Liver (tissue), 3 donors: ENCODE data around the gene PAPPA.

ENCODE experiments used
- CTCF ChIP-seq: fragments of 150-350 bp; IDR thresholded peaks from 2 replicates; pipeline ENCODE4 v1.5.1; 2017; ENCODE audit warnings: improper control_type of control experiment, low read depth, low read length; ENCODE audit not compliant: missing input control
- MAX ChIP-seq: IDR thresholded peaks from 2 replicates; pipeline ENCODE4 v1.6.1; 2016; ENCODE audit warnings: antibody characterized with exemption
- RAD21 ChIP-seq, 2 donors: IDR thresholded peaks; 2 replicates each; pipeline ENCODE4 v1.6.1; 2016; ENCODE audit warnings: antibody characterized with exemption in 2 of 2, mild to moderate bottlenecking in 2 of 2
- REST ChIP-seq: IDR thresholded peaks from 2 replicates; pipeline ENCODE4 v1.6.1; 2016; ENCODE audit warnings: antibody characterized with exemption, mild to moderate bottlenecking
- RXRA ChIP-seq, 2 donors: IDR thresholded peaks; 2 replicates each; pipeline ENCODE4 v1.6.1; 2017 to 2018; ENCODE audit warnings: antibody characterized with exemption in 2 of 2, mild to moderate bottlenecking in 1 of 2
- SP1 ChIP-seq: IDR thresholded peaks from 2 replicates; pipeline ENCODE4 v1.6.1; 2018; ENCODE audit warnings: antibody characterized with exemption, mild to moderate bottlenecking
- YY1 ChIP-seq: IDR thresholded peaks from 2 replicates; pipeline ENCODE4 v1.6.1; 2016; ENCODE audit warnings: antibody characterized with exemption, mild to moderate bottlenecking
- donor health status: healthy.
- donor health status: healthy.

- TF ChIP-seq CTCF: no peak
- no peak for TF ChIP-seq RXRA (IDR thresholded peaks at IDR 0.05)
- no peak for TF ChIP-seq MAX
- no peak for TF ChIP-seq REST
- no peak for TF ChIP-seq YY1
- no peak for TF ChIP-seq SP1
- no peak for TF ChIP-seq RAD21 (IDR thresholded peaks at IDR 0.05)
Measured at GRCh38 chr9:116182876-116183275, 29.3 kb downstream of the PAPPA start.
